GM21723 (cell line): ENCODE results near the gene ELP6.
"Not testable (repeated sequence)": the region's sequence is repeated elsewhere in the genome, so short reads cannot be mapped to it uniquely, and the experiment has no call there.

Experiments used
- ATAC-seq: cut with Tn5 transposase; IDR thresholded peaks from one replicate; pipeline ENCODE4 v1.9.1; 2021; ENCODE audit warnings: mild to moderate bottlenecking, moderate library complexity; ENCODE audit not compliant: unreplicated experiment

ELP6 gene

GRCh38 chr3:47515100-47515499 lies 1.6 kb upstream of the ELP6 start:
- no peak for ATAC-seq

- no peak for ATAC-seq
Observed at GRCh38 chr3:47512416-47513124, 942 bp downstream of the ELP6 start.

GRCh38 chr3:47505267-47505666 lies 8.2 kb downstream of the ELP6 start:
- not testable (repeated sequence) for ATAC-seq

- ATAC-seq, result no peak
Observed at GRCh38 chr3:47504113-47504512, 9.4 kb downstream of the ELP6 start.

GRCh38 chr3:47503033-47503432 lies 10.5 kb downstream of the ELP6 start:
- no peak for ATAC-seq

GRCh38 chr3:47496892-47497291 lies 16.6 kb downstream of the ELP6 start:
- ATAC-seq, result no peak

- ATAC-seq, result no peak
Observed at GRCh38 chr3:47495886-47496285, 17.6 kb downstream of the ELP6 start.

- no peak for ATAC-seq
Observed at GRCh38 chr3:47495111-47495510, 18.4 kb downstream of the ELP6 start.

- no peak for ATAC-seq
Observed at GRCh38 chr3:47491777-47492176, 21.7 kb downstream of the ELP6 start.

GRCh38 chr3:47491186-47491585 lies 22.3 kb downstream of the ELP6 start:
- no peak for ATAC-seq

- ATAC-seq, result no peak
Observed at GRCh38 chr3:47487265-47487664, 26.2 kb downstream of the ELP6 start.

- no peak for ATAC-seq
Observed at GRCh38 chr3:47485812-47486211, 27.7 kb downstream of the ELP6 start.

GRCh38 chr3:47482366-47482765 lies 31.1 kb downstream of the ELP6 start:
- ATAC-seq, result no peak

- not testable (repeated sequence) for ATAC-seq
Observed at GRCh38 chr3:47481763-47482162, 31.7 kb downstream of the ELP6 start.

- not testable (repeated sequence) for ATAC-seq
Observed at GRCh38 chr3:47480267-47480666, 33.2 kb downstream of the ELP6 start.

- ATAC-seq, result no peak
Observed at GRCh38 chr3:47479826-47480160, 33.7 kb downstream of the ELP6 start.

- ATAC-seq, result no peak
Observed at GRCh38 chr3:47478022-47478421, 35.5 kb downstream of the ELP6 start.

- no peak for ATAC-seq
Observed at GRCh38 chr3:47476644-47477199, 36.8 kb downstream of the ELP6 start.

GRCh38 chr3:47476330-47476626 lies 37.2 kb downstream of the ELP6 start:
- ATAC-seq, result no peak

GRCh38 chr3:47475570-47476329 lies 37.8 kb downstream of the ELP6 start, which contains the start of gene SCAP:
TSS of gene SCAP (minus strand) at chr3:47475941. CDS start at chr3:47442993, 32,948 bp downstream.
- ATAC-seq, result peak; percentile 88

GRCh38 chr3:47475029-47475569 lies 38.4 kb downstream of the ELP6 start:
- no peak for ATAC-seq

- ATAC-seq, result no peak
Observed at GRCh38 chr3:47473391-47473790, 40.1 kb downstream of the ELP6 start.
